ENCODE data around the gene TBC1D5.

DNA sequence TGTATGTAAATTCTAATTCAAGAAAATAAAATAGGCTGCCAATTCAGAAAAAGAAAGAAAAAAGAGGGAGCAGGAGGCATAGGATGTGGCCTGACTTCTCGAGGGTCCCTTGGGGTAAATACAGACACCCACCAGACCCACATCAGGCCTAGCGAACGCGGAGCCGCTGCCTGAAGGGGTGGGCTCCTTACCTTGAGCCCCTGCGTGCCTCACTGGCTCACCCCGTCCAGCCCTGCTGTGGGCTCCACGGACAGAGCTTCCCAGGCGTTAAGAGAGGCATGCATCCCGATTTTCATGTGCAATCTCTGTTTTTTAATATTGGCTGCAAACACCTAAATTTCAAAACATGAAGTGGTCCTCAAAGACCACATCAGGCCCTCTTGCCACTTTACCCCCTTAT, 599.9 kb downstream of the TBC1D5 start:
- TF ChIP-seq POLR2AphosphoS5 (IDR thresholded peaks at IDR 0.05; ENCODE audit: low read depth, low read length) (no peak), REST (IDR thresholded peaks at IDR 0.05; ENCODE audit: insufficient read depth in 1 of 2, low read depth in 2 of 2, low read length in 2 of 2) (no peak)

Data from PFSK-1 (cell line).